GM19240 (cell line): ENCODE measurements around the gene RICTOR.

Source experiments
- DNase-seq: peaks from one replicate; pipeline ENCODE4 v3.0.0; 2011; ENCODE audit warnings: low spot score; ENCODE audit not compliant: insufficient read length

Gene RICTOR

DNA sequence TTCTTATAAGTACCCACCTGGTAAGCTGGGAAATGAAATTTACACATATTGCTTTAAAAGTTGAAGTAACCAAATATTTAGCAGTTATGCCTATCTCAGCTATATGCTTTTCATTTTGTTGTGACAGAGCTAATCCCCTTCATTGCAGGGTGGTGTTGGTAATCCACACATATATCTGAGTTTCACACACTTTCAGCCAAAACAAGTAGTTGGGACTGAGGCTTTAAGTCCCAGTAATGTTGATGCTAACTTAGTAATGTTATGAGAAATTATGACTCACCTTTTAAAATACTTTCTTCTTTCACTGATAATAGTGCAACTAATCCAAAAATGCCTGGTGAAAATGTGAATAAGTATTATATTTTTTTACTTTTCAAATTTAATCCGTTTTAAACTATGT lies 19.2 kb upstream of the RICTOR start:
- DNase-seq, result no peak

- DNase-seq, result no peak
Observed at GRCh38 chr5:39092581-39093351, 18.6 kb upstream of the RICTOR start.

GRCh38 chr5:39091940-39092580 lies 17.9 kb upstream of the RICTOR start:
- DNase-seq, result no peak

GRCh38 chr5:39083968-39084367 lies 9.8 kb upstream of the RICTOR start:
- no peak for DNase-seq

DNA sequence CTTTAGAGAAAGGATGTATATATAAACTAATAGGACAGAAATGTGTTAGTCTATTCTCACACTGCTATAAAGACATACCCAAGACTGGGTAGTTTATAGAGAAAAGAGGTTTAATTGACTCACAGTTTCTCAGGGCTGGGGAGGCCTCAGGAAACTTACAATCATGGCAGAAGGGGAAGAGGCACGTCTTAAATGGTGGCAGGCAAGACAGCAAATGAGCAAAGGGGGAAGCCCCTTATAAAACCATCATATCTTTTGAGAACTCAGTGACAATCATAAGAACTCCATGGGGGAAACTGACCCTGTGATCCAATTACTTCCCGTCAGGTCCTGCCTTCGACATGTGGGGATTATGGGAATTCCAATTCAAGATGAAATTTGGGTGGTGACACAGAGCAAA lies 8.8 kb upstream of the RICTOR start:
- DNase-seq, result no peak

DNA sequence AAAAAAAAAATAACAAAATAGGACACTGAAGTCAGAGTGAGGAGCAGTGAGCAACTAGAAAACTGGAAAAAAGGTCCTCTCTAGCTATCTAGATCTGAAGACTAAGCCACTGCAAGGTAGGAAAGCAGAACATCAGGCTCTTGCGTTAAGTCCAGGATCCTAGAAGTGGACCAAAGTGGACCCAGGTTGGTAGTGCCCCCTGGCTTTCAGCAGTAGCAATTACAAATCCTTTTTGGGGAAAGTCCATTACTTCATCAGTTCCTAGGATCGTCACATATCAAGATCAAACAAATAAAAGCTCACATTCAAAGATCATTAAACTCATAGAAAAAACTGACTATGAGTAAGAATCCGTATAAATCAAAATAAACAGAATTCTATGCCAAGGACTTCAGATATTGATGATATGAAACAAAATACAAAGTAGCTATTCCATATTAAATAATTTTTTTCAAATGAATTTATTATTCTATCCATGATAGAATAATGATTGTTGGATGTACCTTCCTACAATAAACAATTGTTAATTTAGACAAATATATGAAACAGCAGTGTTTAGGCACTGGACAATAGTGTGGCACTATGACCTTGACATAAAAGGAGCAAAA lies 6.5 kb upstream of the RICTOR start:
- no peak for DNase-seq

- DNase-seq, result no peak
Observed at GRCh38 chr5:39080168-39080567, 6.0 kb upstream of the RICTOR start.

DNA sequence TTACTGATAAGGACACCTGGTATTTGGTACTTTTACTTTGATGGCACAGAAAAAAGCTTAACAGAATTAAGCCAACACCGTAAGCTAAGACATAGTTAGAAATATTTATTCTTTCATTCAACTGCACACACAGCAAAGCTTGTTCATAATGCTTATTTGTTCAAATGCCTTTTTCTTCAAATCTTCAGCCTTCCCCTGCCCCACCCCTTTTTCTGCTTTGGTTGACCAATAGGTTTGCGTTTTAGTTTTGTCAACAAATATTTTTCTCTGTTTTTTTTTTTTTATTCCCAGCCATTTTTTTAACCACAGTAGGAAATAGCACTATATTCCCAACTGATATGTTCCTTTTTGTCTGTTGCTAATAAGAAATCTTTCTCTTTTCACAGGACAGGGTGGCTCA lies 4.9 kb upstream of the RICTOR start:
- DNase-seq, result no peak

DNA sequence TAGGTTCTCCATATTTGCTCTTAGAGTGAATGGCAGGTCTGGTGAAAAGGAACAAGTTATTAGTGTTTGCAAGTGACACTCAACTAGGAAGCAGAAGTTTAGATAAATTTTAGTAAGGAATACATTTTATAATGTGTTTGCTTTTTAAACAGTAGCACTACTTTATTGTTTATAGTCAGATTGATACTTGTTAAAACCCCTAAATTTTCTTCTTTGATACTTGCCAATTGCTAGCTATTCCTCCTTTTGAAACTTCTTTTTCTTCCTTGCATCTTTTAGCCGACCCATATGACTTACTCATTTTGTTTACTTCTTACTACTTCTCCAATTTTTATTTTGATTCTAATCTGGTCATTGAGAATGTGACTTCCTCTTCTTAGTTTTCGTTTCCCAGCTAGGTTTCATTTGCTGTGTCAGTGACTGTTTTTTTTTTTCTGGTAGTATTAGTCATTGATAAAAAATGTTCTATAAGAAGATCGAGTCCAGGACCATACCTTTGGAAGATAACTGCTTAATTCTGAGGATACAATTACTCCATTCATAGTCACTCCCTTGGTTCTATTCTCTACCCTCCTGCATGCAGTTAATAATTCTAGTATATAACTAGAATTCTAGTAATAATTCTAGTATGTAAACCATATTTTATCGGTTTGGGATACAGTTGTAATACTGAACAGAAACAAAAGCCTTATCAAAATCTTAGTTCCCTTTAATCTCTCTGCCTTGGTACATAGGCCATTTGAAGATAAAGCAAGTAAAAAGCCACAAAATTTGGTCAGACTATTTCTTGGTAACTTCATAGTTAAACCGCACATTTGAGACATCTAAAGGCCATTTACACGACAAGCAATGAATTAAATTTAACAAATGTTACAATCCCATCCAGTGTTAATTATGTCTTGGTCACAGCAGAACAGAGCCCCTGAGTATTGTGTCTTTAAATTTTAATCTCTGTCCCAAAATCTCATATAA lies 2.8 kb upstream of the RICTOR start:
- no peak for DNase-seq

- no peak for DNase-seq
Observed at GRCh38 chr5:39076101-39076756, 2.0 kb upstream of the RICTOR start.

- DNase-seq, result no peak
Observed at GRCh38 chr5:39073767-39074016, 507 bp downstream of the RICTOR start.

DNA sequence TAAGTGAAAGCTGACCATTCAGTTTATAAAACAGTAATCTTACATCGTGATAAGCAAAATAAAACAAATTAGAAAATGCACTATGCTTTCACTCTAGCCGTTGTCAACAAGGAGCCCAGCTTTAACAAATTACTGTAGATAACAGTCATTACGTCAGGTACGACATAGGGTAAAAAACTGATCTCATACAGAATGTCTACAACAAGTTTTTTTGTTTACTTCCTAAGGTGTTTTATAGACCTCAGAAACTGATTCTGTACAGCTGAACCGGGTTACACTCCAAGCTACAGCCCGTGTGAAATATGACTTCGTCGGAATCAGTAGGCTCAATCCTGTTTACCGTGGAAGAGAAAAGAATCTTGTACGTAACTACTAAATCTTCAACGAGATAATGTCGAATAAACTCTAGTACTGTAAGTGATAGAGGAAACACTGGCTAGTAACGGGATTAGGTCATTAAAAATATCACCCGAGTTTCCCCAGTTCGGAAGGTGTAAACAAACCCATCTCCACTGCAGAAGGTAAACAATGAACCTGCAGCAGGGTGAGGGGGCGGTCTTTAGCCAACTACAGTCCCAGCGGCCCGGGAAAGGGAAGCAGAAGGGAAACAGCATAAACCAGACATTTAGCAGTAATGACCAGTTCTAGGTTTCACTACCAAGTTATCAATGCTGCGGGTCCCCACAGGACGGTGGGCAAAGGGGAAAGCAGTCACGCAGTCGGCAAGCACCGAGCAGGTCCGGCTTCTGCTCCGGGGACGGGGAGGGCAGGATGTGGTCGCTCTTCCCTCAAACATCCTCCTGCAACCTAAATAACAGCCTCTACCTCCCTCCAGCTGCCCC lies 1.1 kb downstream of the RICTOR start:
- peak; percentile 28 for DNase-seq

DNA sequence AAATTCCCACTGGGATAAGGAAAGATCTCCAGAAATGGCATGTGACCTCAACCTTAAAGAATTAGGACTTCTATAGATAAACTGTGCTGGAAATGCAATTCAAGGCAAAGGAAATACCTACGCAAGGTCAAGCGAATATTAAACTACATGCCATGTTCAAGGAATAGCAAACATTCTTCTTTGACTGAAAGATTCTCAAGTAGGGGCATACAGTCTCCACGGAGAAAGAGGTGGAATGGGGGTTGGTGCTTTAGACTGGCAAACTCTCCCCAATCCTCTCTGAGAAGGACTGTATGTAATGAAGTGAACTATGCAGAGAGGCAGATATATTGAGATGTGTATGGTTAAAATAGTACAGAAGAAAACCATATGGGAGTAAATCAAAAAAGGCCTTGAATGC lies 6.1 kb downstream of the RICTOR start:
- no peak for DNase-seq

GRCh38 chr5:39064450-39064849 lies 9.7 kb downstream of the RICTOR start:
- DNase-seq, result no peak

GRCh38 chr5:39063037-39063436 lies 11.2 kb downstream of the RICTOR start:
- no peak for DNase-seq

GRCh38 chr5:39062530-39062929 lies 11.7 kb downstream of the RICTOR start:
- DNase-seq, result no peak

DNA sequence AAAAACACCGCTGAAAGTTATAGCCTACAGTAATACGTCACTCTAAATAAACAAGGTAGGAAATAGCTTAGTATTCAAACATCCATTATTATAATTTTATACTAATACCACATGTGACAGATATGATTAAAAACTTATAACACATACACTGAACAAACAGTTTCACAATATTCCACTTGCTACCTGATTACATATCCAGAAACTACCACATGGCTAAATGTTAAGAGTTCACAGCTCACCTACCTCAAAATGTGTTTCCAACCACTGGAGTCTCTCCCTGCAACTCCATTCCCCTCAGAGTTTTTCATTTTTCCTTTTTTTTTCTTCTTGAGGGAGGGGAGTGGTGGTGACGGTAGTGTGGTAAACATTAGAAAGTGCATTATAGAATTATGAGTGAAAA lies 12.1 kb downstream of the RICTOR start:
- no peak for DNase-seq

GRCh38 chr5:39059064-39059463 lies 15.1 kb downstream of the RICTOR start:
- DNase-seq, result no peak

DNA sequence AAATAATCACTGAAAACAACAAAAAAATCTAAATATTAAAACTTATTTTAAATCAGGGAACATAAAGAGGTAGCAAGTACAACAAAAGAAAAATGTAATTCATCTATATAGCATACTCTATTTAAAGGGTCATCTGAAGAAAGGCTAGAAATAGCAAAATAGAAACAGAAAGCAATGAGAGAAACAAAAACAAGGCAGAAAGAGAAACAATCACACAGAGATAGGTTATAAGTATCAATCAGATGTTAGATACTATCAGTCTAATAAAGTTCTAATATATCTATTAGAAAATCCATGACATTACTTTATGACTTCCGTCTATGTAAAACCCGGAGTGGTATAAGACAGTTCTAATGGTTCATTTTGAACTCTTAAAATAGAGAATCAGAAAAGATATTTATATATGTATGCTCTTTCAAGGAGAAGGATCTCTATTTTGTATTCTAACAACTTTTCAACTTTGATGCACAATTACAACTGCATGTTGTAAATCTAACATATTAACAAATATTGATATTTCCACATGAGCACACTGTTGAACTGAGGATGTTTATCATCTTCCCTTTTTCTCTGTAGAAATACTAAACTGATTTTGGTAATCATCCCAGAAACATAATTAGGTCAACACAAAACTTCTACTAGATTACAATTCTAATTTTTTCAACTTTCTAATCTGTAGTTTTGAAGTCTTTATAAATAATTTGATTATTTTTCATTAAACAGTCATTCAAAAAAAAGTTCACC lies 15.8 kb downstream of the RICTOR start:
- no peak for DNase-seq

GRCh38 chr5:39057734-39058133 lies 16.5 kb downstream of the RICTOR start:
- DNase-seq, result no peak
